ENCODE results near the gene ATXN10.
"Not testable (repeated sequence)": the region's sequence is repeated elsewhere in the genome, so short reads cannot be mapped to it uniquely, and the experiment has no call there.

ATXN10 gene

DNA sequence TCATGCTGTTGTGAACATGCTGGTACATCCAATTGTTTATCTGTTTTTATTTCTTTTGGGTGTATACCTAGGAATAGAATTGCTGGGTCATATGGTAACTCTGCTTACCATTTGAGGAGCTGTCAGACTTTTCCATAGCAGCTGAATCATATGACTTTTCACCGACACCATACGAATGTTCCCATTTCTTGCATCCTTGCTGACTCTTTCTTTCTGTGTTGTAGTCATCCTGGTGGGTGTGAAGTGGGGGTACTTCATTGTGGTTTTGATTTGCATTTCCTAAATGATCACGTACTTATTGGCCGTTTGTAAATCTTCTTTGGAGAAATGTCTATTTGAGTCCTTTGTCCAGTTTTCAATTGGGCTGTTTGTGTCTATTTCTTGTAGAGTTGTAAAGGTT, 26.5 kb downstream of the ATXN10 start:
- Histone ChIP-seq H3K9me3 (ENCODE audit: control insufficient read depth, insufficient read depth, low read length) (no peaks in the 10 kb centered on the region), H3K4me1 (ENCODE audit: insufficient read depth, low read length) (0 out of 2 replicates have a peak, but pooled peaks cover 1% of the 10 kb centered on the region), H3K36me3 (ENCODE audit: insufficient read depth, low read length) (peaks cover 9% of the 10 kb centered on the region), H3K9ac (ENCODE audit: low read depth, low read length) (no peak overlapping the region)

DNA sequence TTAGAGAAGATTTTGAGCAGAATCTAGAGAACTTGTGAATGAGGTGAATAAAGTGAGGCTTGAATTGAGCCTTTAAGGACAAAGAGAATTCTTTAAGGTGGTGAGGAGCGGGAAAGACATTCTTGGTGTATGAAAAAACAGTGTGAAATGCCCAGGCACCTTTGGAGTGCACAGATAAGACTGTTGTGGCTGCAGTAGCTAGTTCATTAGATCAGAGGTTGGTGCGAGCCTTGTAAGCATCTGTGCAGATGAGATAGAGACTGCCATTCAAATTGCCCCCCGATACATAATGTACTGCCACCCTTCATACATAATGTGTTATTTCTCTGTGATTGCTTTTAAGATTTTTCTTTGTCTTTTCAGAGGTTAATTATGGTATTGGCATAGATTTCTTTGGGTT, 31.3 kb downstream of the ATXN10 start:
- Histone ChIP-seq H3K9me3 (ENCODE audit: control insufficient read depth, insufficient read depth, low read length) (no peaks in the 10 kb centered on the region), H3K36me3 (ENCODE audit: insufficient read depth, low read length) (peaks cover 3% of the 10 kb centered on the region; the same call in 1 of the 2 replicates), H3K9ac (ENCODE audit: low read depth, low read length) (no peak overlapping the region), H3K4me1 (ENCODE audit: insufficient read depth, low read length) (no peaks in the 10 kb centered on the region)

DNA sequence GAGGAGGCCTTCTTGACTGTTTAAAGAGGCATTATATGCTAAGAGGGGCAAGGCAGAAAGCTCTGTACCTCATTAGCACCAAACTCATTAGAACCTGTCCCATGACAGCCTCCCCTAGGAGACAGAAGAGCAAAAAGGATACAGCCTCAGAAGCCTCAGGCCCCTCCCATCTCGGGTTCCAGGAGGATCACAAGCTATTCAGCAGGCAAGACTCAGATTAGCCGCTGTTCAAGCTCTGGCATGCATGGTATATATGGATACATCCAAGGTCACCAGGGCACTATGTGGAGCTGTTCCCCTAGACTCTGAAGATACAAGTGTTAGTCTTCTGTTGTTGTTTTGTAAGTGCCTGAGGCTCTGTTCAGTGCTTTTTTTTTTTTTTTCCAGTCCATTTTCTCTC, 32.1 kb downstream of the ATXN10 start:
- H3K9ac ChIP-seq (ENCODE audit: low read depth, low read length), result no peak overlapping the region
- H3K36me3 ChIP-seq (ENCODE audit: insufficient read depth, low read length), result peaks cover 3% of the 10 kb centered on the region; the same call in 1 of the 2 replicates
- H3K4me1 ChIP-seq (ENCODE audit: insufficient read depth, low read length), result no peaks in the 10 kb centered on the region
- no peaks in the 10 kb centered on the region for H3K9me3 ChIP-seq (ENCODE audit: control insufficient read depth, insufficient read depth, low read length)

DNA sequence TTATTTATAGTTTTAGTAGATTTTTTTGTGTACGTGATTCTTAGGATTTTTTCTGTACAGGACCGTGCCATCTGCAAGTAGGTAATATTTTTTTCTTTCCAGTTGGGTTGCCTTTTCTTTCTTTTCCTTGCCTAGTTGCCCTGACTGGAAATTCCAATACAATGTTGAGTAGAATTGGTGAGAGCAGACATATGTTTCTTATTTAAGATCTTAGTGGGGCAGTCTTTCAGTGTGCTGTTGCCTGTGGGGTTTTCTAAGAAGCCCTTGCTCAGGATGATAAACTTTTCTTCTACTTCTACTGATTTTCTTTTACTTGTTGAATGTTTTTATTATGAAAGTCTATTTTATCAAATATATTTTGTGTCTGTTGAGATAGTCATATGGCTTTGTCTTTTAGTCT, 33.0 kb downstream of the ATXN10 start:
- H3K9ac ChIP-seq (ENCODE audit: low read depth, low read length), result no peak overlapping the region
- H3K4me1 ChIP-seq (ENCODE audit: insufficient read depth, low read length), result no peaks in the 10 kb centered on the region
- peaks cover 3% of the 10 kb centered on the region; the same call in 1 of the 2 replicates for H3K36me3 ChIP-seq (ENCODE audit: insufficient read depth, low read length)
- no peaks in the 10 kb centered on the region for H3K9me3 ChIP-seq (ENCODE audit: control insufficient read depth, insufficient read depth, low read length)

DNA sequence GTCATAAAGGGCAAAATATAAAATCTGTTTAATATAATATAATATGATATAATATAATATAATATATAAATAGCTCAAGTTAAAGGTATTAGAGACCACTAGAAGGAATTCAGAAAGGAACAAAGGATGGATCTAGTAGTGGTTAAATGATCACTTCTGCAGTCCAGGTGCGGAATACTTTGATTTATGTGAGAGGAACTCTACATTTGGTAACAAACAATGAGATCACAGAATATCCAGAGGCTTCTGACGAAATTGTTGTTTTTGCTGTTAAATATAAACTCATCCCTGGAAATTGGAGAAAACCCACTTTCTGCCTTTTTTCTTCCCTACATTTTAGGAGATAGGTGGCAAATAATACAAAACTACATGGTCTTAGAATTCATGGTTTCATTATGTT, 36.0 kb downstream of the ATXN10 start:
- Histone ChIP-seq H3K9me3 (ENCODE audit: control insufficient read depth, insufficient read depth, low read length) (no peaks in the 10 kb centered on the region), H3K4me1 (ENCODE audit: insufficient read depth, low read length) (no peaks in the 10 kb centered on the region), H3K9ac (ENCODE audit: low read depth, low read length) (no peak overlapping the region), H3K36me3 (ENCODE audit: insufficient read depth, low read length) (no peaks in the 10 kb centered on the region; the same call in 1 of the 2 replicates)

DNA sequence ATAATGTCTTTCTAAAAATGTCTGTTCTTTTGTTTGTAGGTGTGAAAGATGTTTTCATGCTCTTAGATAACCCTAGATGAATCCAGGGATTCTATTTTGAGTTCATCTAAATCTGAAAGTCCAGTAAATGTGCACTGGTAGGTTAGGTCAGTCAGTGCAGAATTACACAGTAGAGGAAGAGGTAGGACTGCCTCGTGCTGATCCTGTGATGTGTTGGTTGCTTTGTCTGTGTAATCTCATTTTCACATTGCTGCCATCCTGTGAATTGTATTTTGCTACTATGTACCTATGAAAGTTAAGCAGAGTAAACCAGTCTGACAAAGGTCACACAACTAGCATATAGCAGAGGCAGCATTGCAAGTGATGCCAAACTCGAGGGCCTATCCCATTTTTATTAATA, 36.5 kb downstream of the ATXN10 start:
- Histone ChIP-seq H3K36me3 (ENCODE audit: insufficient read depth, low read length) (no peaks in the 10 kb centered on the region; the same call in 1 of the 2 replicates), H3K9ac (ENCODE audit: low read depth, low read length) (no peak overlapping the region), H3K9me3 (ENCODE audit: control insufficient read depth, insufficient read depth, low read length) (no peaks in the 10 kb centered on the region), H3K4me1 (ENCODE audit: insufficient read depth, low read length) (no peaks in the 10 kb centered on the region)

DNA sequence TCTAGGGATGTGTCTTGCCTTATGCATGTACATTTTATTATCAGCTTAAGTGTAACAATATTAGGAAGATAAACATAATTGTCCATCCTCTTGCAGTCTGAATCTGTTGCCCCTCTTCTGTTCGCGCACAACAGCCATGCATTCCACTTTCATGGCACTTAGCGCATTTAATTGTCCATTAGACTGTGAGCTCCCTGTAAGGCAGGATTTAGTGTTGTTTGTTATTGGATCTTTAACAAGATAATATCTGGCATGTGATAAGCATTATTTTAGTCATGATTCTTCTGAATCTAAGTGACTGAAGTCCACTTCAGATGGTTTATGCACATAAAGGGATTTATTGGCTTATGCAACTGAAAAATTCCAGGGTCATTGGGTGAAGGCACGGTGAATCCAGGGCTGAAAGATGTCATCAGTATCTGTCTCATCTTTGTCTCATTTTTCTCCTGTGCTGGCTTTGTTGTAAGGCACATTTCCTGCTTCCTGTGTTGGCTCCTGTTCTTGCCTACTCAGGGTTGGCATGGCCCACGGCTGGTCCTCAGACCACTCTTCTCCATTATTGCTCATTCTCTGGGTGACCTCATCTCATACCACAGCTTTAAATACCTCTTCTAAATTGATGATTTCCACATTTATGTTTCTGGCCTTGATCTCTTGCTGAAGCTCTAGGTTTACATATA, 37.6 kb downstream of the ATXN10 start:
- H3K4me1 ChIP-seq (ENCODE audit: insufficient read depth, low read length), result no peaks in the 10 kb centered on the region
- H3K9ac ChIP-seq (ENCODE audit: low read depth, low read length), result no peak overlapping the region
- H3K9me3 ChIP-seq (ENCODE audit: control insufficient read depth, insufficient read depth, low read length), result no peaks in the 10 kb centered on the region
- no peaks in the 10 kb centered on the region; the same call in 1 of the 2 replicates for H3K36me3 ChIP-seq (ENCODE audit: insufficient read depth, low read length)

DNA sequence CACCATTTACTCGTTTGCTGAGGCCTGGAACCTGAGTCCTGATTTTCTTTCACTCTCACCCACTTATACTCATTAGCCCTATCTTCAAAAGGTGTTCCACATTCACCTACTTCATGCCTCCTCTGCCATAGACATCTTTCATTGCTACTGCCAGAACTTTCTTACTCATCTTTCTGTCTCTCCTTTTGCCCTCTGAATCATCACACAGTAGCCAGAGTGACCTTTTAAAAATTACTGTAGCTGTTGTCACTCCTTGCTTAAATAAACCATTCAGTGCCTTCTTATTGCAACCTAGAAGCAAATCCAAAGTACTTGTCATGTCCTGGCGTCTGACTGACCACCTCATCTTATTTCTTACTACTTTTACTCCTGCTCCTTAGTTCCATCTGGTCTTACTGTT, 38.2 kb downstream of the ATXN10 start:
- no peaks in the 10 kb centered on the region; the same call in 1 of the 2 replicates for H3K36me3 ChIP-seq (ENCODE audit: insufficient read depth, low read length)
- no peak overlapping the region for H3K9ac ChIP-seq (ENCODE audit: low read depth, low read length)
- H3K9me3 ChIP-seq (ENCODE audit: control insufficient read depth, insufficient read depth, low read length), result no peaks in the 10 kb centered on the region
- H3K4me1 ChIP-seq (ENCODE audit: insufficient read depth, low read length), result no peaks in the 10 kb centered on the region

DNA sequence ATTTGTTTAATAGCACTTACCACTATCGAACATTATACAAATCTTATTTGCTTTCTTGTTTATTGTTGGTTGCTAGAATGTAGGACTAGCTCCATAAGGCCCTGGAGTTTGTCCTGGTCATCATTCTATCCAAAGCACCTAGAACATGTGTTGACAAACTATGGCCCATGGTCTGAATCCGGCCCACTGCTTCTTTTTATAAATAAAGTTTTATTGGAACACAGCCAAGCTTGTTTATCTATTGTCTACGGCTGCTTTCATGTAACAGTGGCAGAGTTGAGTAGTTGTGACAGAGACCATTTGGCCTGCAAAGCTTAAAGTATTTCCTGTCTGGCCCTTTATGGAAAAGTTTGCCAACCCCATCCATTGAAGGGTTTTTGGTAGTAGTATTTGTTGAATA, 38.8 kb downstream of the ATXN10 start:
- no peaks in the 10 kb centered on the region for H3K4me1 ChIP-seq (ENCODE audit: insufficient read depth, low read length)
- H3K36me3 ChIP-seq (ENCODE audit: insufficient read depth, low read length), result no peaks in the 10 kb centered on the region; the same call in 1 of the 2 replicates
- H3K9ac ChIP-seq (ENCODE audit: low read depth, low read length), result no peak overlapping the region
- no peaks in the 10 kb centered on the region for H3K9me3 ChIP-seq (ENCODE audit: control insufficient read depth, insufficient read depth, low read length)

DNA sequence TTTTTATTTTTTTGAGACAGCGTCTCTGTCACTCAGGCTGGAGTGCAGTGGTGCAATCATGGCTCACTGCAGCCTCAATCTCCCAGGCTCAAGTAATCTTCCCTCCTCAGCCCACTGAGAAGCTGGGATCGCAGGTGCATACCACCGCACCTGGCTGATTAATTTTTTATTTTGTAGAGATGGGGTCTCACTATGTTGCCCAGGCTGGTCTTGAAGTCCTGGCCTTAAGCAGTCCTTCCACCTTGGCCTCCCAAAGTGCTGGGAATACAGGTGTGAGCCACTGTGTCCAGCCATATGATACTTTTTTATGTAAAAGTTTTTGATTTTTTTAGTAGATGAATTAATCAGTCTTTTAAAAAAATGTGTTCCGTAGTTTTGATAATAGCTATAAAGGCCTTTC, 42.8 kb downstream of the ATXN10 start:
- not testable (repeated sequence) for H3K9ac ChIP-seq (ENCODE audit: low read depth, low read length); H3K4me1 ChIP-seq (ENCODE audit: insufficient read depth, low read length); H3K36me3 ChIP-seq (ENCODE audit: insufficient read depth, low read length); H3K9me3 ChIP-seq (ENCODE audit: control insufficient read depth, insufficient read depth, low read length)

DNA sequence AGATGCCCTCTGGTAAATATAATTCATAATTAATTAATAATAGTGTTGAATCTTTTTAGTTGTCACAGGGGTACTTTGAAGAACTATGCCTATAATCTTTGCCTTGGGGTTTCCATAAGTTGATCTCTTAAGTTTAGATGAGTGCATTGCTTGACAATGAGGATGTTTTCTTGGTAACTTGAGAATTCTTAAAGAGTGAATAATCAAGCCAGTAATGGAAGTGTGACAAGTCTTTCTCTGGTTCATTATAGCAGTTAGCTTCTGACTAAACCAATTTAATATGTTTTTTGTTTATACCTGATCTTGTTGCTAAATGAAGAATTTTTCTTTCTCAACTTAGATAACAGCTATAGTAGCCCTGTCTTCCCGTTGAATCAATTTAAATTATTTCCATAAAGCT, 46.2 kb downstream of the ATXN10 start:
- Histone ChIP-seq H3K9me3 (ENCODE audit: control insufficient read depth, insufficient read depth, low read length) (no peaks in the 10 kb centered on the region), H3K4me1 (ENCODE audit: insufficient read depth, low read length) (no peaks in the 10 kb centered on the region), H3K9ac (ENCODE audit: low read depth, low read length) (no peak overlapping the region), H3K36me3 (ENCODE audit: insufficient read depth, low read length) (peaks cover 8% of the 10 kb centered on the region; the same call in 1 of the 2 replicates)

DNA sequence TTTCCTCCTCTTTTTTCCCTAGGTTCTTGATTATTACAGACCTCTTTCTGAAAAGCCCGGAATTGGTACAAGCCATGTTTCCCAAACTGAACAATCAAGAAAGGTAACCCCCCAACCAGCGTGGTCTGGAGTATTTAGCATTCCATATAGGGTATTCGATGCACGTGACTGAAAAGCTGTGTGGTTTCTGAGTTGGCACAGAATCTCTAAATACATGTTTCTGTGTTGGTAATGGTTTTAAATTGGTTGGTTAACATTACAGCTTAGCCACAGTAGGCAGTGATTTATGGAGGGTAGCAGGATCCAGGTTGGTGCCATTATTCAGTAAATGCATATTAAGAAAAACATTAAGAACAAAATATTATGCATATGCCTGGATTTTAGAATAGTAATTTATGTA, 46.8 kb downstream of the ATXN10 start:
- no peaks in the 10 kb centered on the region for H3K9me3 ChIP-seq (ENCODE audit: control insufficient read depth, insufficient read depth, low read length)
- peaks cover 8% of the 10 kb centered on the region; the same call in 1 of the 2 replicates for H3K36me3 ChIP-seq (ENCODE audit: insufficient read depth, low read length)
- no peak overlapping the region for H3K9ac ChIP-seq (ENCODE audit: low read depth, low read length)
- H3K4me1 ChIP-seq (ENCODE audit: insufficient read depth, low read length), result no peaks in the 10 kb centered on the region

DNA sequence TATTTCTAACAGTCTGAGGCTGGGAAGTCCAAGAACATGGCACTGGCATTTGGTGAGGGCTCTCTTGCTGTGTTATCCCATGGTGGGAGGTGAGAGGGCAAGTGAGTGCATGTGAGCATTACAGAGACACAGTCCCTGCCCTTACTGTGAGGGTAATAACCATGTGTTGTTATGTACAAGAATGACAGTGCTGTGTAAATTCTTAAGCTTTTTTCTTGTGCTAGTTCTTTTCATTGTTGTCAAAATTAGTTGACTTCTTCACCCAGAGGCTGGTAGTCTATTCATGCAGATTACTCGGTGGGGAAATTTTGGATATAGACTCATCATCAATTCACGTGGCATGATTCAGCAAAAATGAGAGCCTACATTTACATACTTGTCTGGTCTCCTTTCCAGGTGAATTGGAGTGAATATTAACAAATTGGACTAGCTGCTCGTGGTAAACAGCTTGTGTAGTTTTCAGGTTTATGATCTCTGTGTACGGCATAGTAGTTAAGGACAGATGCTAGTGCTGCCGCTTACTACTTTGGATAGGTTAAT, 49.3 kb downstream of the ATXN10 start:
- Histone ChIP-seq H3K9ac (ENCODE audit: low read depth, low read length) (no peak overlapping the region), H3K9me3 (ENCODE audit: control insufficient read depth, insufficient read depth, low read length) (no peaks in the 10 kb centered on the region), H3K4me1 (ENCODE audit: insufficient read depth, low read length) (no peaks in the 10 kb centered on the region), H3K36me3 (ENCODE audit: insufficient read depth, low read length) (peaks cover 8% of the 10 kb centered on the region; the same call in 1 of the 2 replicates)

DNA sequence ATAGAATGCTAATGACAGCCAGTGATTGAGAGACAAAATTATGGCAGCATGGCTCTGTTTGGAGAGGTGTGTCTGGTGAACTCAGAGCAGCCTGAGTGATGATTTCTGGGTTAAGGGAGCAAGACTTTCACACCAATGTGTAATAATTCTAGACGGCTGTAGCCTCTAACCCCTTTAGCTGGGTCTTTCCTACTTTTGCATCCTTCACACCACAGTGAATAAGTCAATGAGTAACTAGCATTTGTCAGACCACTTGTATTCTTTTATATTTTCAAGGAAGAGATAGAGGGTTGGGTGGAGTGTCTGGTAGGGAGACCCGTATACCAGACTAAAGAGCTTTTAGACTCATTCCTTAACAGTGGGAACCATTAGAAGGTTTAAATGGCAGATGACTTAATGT, 50.4 kb downstream of the ATXN10 start:
- no peak overlapping the region for H3K9ac ChIP-seq (ENCODE audit: low read depth, low read length)
- no peaks in the 10 kb centered on the region for H3K4me1 ChIP-seq (ENCODE audit: insufficient read depth, low read length)
- H3K9me3 ChIP-seq (ENCODE audit: control insufficient read depth, insufficient read depth, low read length), result no peaks in the 10 kb centered on the region
- peaks cover 8% of the 10 kb centered on the region; the same call in 1 of the 2 replicates for H3K36me3 ChIP-seq (ENCODE audit: insufficient read depth, low read length)

DNA sequence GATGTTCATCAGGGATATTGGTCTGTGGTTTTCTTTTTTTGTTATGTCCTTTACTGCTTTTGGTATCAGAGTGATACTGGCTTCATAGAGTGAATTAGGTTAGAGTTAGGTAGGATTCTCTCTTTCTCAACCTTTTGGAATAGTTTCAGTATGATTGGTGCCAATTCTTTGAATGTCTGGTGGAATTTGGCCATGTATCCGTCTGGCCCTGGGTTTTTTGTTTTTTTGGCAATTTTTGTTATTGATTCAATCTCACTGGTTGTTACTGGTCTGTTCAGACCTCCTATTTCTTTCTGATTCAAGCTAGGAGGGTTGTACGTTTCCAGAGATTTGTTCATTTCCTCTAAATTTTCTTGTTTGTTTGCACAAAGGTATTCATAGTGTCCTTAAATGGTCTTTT, 54.4 kb downstream of the ATXN10 start:
- no peaks in the 10 kb centered on the region for H3K4me1 ChIP-seq (ENCODE audit: insufficient read depth, low read length)

More for the DNA sequence above, 54.4 kb downstream of the ATXN10 start:
- Histone ChIP-seq H3K9me3 (ENCODE audit: control insufficient read depth, insufficient read depth, low read length) (no peaks in the 10 kb centered on the region), H3K9ac (ENCODE audit: low read depth, low read length) (no peak overlapping the region), H3K36me3 (ENCODE audit: insufficient read depth, low read length) (peaks cover under 1% of the 10 kb centered on the region)

Data from ES-I3 (cell line).